HFFc6 (cell line): ENCODE measurements around the gene ATIC. TPM values are rescaled to one million over a fixed set of nuclear protein-coding genes. Genes with fewer than 3 reads are reported as not detected.

Source experiments
- DNase-seq: peaks from one replicate; pipeline ENCODE4 v3.0.0-alpha.2; 2018
- H3K27ac Mint-ChIP-seq: 2 replicates; pipeline ENCODE4 v1.8.0; 2020; ENCODE audit warnings: mild to moderate bottlenecking, mixed read lengths
- H3K27me3 Mint-ChIP-seq: 2 replicates; pipeline ENCODE4 v1.8.0; 2021; ENCODE audit warnings: mild to moderate bottlenecking, moderate library complexity, mixed read lengths; ENCODE audit not compliant: insufficient read depth
- H3K36me3 Mint-ChIP-seq: 2 replicates; pipeline ENCODE4 v1.8.0; 2021; ENCODE audit warnings: low read depth, mixed read lengths
- H3K4me1 Mint-ChIP-seq: 2 replicates; pipeline ENCODE4 v1.8.0; 2020; ENCODE audit warnings: low read depth, mixed read lengths
- H3K4me3 Mint-ChIP-seq: 2 replicates; pipeline ENCODE4 v1.8.0; 2020; ENCODE audit warnings: mild to moderate bottlenecking, moderate library complexity, mixed read lengths
- H3K9me3 Mint-ChIP-seq: 2 replicates; pipeline ENCODE4 v1.8.0; 2020; ENCODE audit warnings: mild to moderate bottlenecking, mixed read lengths
- total RNA-seq, 6 experiments: library from RNA; stranded (reverse); fragmentation: NEBNext Ultra II Directional; extraction: Animal tissue kit (Norgen Biotek cat#: 25700); gene quantifications; 2 replicates in 1 of 6; 3 replicates in 5 of 6; pipeline ENCODE4 v1.2.3, GENCODE V29; 2021
- TF ChIP-seq, protein P1 (sequence below): fragments of 200-600 bp; sonication (generic); IDR thresholded peaks from 2 replicates; pipeline ENCODE4 v1.5.0; 2021; ENCODE audit warnings: antibody characterized with exemption, mild to moderate bottlenecking

ATIC gene
- total RNA-seq, 6 experiments from 2014 or later, result 137 to 156 (median 150) TPM

DNA sequence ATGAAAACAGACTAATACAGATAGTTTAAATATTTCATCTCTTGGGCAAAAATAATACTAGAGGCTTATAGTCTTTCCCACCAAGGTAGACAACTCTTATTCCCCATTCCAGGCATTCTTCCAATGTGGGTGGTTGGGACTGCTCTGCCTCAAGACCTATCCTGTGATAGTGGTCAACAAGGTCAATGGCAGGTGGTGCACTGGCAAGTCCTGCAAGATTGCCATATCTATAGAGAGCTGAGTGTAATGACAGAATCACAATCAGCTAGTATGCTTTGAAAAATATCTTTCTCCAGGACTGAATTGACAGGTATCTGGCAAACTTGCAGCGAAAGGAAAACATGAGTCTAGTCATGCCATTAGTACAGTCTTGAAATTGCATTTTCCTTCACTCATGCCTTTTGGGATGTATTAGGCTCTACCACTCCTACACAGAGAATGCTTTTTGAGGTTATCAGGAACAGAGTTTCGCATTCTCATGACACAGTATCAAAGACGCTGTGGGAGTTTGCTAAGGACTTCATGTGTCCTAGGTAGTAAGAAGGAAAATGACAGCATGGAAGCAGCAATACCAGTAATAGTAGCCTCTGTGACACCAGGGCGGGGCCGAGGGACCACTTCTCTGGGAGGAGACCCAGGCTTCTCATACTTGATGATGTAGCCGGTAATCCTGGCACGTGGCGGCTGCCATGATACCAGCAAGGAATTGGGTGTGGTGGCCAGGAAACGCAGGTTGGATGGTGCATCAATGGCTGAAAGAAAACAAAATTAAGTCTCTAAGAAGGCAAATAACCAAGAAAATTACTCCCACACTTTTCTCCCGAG, 63.0 kb downstream of the ATIC start:
- Mint-ChIP-seq H3K4me3 (peak overlapping the region; percentile 30; the same call in 1 of the 2 replicates), H3K9me3 (peaks cover 4% of the 10 kb centered on the region; the same call in 1 of the 2 replicates), H3K27me3 (peaks cover 44% of the 10 kb centered on the region), H3K27ac (peak overlapping the region; percentile 67), H3K36me3 (peaks cover 80% of the 10 kb centered on the region), H3K4me1 (peaks cover 21% of the 10 kb centered on the region)
- DNase-seq, result no peak
- TF ChIP-seq, protein P1, sequence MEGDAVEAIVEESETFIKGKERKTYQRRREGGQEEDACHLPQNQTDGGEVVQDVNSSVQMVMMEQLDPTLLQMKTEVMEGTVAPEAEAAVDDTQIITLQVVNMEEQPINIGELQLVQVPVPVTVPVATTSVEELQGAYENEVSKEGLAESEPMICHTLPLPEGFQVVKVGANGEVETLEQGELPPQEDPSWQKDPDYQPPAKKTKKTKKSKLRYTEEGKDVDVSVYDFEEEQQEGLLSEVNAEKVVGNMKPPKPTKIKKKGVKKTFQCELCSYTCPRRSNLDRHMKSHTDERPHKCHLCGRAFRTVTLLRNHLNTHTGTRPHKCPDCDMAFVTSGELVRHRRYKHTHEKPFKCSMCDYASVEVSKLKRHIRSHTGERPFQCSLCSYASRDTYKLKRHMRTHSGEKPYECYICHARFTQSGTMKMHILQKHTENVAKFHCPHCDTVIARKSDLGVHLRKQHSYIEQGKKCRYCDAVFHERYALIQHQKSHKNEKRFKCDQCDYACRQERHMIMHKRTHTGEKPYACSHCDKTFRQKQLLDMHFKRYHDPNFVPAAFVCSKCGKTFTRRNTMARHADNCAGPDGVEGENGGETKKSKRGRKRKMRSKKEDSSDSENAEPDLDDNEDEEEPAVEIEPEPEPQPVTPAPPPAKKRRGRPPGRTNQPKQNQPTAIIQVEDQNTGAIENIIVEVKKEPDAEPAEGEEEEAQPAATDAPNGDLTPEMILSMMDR, result no peak

DNA sequence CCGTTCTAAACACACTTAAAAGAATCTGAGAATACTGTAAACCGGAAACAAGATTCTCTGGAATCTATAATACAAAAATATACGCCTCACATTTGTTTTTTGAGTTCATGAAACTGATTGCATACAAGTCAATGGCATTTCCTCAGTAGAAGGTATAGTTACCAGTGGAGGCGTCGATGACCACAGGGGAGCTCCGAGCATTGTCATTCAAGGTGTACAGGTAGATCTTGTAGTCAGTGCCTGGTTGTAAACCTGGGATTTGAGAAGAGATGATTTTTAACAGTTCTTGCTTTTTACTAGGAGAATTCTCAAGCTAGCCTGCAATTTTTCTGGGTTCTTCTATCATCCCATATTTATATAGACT, 63.6 kb downstream of the ATIC start:
- Mint-ChIP-seq H3K27ac (peak overlapping the region; percentile 67; the same call in 1 of the 2 replicates), H3K9me3 (peaks cover 4% of the 10 kb centered on the region; the same call in 1 of the 2 replicates), H3K4me3 (peak overlapping the region; percentile 30; the same call in 1 of the 2 replicates), H3K4me1 (peaks cover 15% of the 10 kb centered on the region), H3K27me3 (peaks cover 39% of the 10 kb centered on the region), H3K36me3 (peaks cover 80% of the 10 kb centered on the region)
- TF ChIP-seq, protein P1, result no peak
- DNase-seq, result no peak

DNA sequence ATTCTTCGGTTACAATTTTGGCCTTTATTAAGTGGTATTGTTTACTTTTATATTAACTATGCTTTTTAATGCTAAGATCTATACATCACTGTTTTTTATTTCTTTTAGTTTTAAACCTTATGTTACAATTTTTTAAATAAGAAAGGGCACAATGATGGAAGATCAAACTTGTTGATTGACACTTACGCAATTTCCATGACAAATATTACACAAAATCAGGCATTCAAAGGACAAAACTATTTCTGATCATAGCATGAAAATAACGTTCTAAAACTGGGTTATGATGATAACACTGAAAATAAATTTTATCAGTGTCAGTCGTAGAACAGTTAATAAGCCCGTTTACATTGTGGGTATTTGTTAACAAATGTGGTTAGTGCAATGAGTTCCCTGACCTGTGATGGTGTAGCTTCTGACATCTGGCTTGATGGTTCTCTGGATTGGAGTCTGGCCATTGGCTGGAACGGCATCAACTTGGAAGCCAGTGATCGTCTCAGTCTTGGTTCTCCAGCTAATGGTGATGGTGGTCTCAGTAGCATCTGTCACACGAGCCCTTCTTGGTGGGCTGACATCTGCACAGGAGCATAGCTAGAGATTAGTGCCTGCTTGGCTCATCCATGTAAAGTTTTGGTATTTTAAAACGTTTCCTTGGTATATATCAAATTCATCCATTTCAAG, 64.4 kb downstream of the ATIC start:
- no peak for DNase-seq

DNA sequence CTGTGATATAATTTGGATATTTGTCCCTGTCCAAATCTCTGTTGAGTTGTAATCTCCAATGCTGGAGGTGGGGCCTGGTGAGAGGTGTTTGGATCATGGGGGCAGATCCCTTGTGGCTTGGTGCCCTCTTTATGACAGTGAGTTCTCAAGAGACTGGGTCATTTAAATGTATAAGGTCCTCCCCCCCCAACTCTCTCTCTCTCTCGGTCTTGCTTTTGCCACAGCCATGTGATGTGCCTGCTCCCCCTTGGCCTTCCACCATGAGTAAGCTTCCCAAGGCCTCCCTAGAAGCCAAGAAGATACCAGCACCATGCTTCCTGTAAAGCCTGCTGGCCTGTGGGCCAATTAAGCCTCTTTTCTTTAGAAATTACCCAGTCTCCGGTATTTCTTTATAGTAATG, 65.4 kb downstream of the ATIC start:
- Mint-ChIP-seq H3K27me3 (peaks cover 42% of the 10 kb centered on the region), H3K4me1 (peaks cover 5% of the 10 kb centered on the region; the same call in 1 of the 2 replicates), H3K36me3 (peaks cover 85% of the 10 kb centered on the region), H3K4me3 (no peak overlapping the region; the same call in 1 of the 2 replicates), H3K9me3 (peaks cover 4% of the 10 kb centered on the region; the same call in 1 of the 2 replicates), H3K27ac (peak overlapping the region; percentile 79)
- TF ChIP-seq, protein P1, result no peak
- no peak for DNase-seq

More for the DNA sequence above, 64.4 kb downstream of the ATIC start:
- TF ChIP-seq, protein P1, result no peak
- peaks cover 4% of the 10 kb centered on the region; the same call in 1 of the 2 replicates for H3K9me3 Mint-ChIP-seq
- peaks cover 81% of the 10 kb centered on the region for H3K36me3 Mint-ChIP-seq
- peaks cover 36% of the 10 kb centered on the region for H3K27me3 Mint-ChIP-seq
- peak overlapping the region; percentile 62 for H3K27ac Mint-ChIP-seq
- H3K4me1 Mint-ChIP-seq, result peaks cover 10% of the 10 kb centered on the region; the same call in 1 of the 2 replicates
- no peak overlapping the region for H3K4me3 Mint-ChIP-seq

DNA sequence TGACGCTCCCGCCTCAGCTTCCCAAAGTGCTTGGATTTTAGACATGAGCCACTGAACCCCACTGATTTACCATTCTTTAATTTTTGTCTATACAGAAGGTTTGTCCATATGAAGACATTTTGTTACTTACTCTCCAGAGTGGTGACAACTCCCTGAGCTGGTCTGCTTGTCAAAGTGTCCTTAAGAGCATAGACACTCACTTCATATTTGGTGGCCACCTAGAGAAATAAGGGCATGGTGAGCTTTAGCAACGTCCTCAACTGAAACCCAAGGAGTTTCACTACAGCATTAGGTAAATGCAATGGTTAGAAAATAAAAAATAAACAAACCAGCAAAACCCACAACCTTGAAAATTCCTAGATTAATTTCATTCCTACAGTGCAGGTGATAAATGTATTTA, 66.2 kb downstream of the ATIC start:
- H3K9me3 Mint-ChIP-seq, result peaks cover 4% of the 10 kb centered on the region; the same call in 1 of the 2 replicates
- H3K36me3 Mint-ChIP-seq, result peaks cover 88% of the 10 kb centered on the region
- TF ChIP-seq, protein P1, result no peak
- H3K27me3 Mint-ChIP-seq, result peaks cover 40% of the 10 kb centered on the region
- H3K4me3 Mint-ChIP-seq, result no peak overlapping the region
- peaks cover 5% of the 10 kb centered on the region; the same call in 1 of the 2 replicates for H3K4me1 Mint-ChIP-seq
- H3K27ac Mint-ChIP-seq, result 0 out of 2 replicates have a peak overlapping the region, but pooled peaks have one; percentile 52
- no peak for DNase-seq
